ENCODE data around the gene SERPINA4. TPM values are rescaled to one million over a fixed set of nuclear protein-coding genes. Genes with fewer than 3 reads are reported as not detected.

SERPINA4 gene
- total RNA-seq (not detected), polyA plus RNA-seq (not detected)

GRCh38 chr14:94560751-94561655 is at the start of gene SERPINA4:
Gene SERPINA4, plus strand, starts transcription at chr14:94561442. Its CDS starts 2,041 bp downstream, at chr14:94563483.
- WGBS: 86% methylated on average over 11 of the region's 11 CpGs
- no peaks in the 10 kb centered on the region for H3K4me1 ChIP-seq (ENCODE audit: insufficient read depth)
- no peaks in the 10 kb centered on the region for H3K36me3 ChIP-seq (ENCODE audit: insufficient read depth)
- H3K4me3 ChIP-seq (ENCODE audit: low read depth, low read length): no peak within 1 kb of the TSS
- no peak for DNase-seq (ENCODE audit: extremely low spot score)
- no peak within 1 kb of the TSS for H3K27ac ChIP-seq (ENCODE audit: low read depth)

GRCh38 chr14:94514351-94514750 is 46.9 kb upstream of the SERPINA4 start:
- whole genome bisulfite sequencing: 62% methylated on average over 7 of the region's 7 CpGs
- no peaks in the 10 kb centered on the region for H3K36me3 ChIP-seq (ENCODE audit: insufficient read depth)
- no peak for DNase-seq (ENCODE audit: extremely low spot score)
- no peaks in the 10 kb centered on the region for H3K4me1 ChIP-seq (ENCODE audit: insufficient read depth)
- no peak overlapping the region for H3K4me3 ChIP-seq (ENCODE audit: low read depth, low read length)
- no peak overlapping the region for H3K27ac ChIP-seq (ENCODE audit: low read depth)

- whole genome bisulfite sequencing: 75% methylated on average over 9 of the region's 9 CpGs
- no peak overlapping the region for H3K4me3 ChIP-seq (ENCODE audit: low read depth, low read length)
- H3K36me3 ChIP-seq (ENCODE audit: insufficient read depth): no peaks in the 10 kb centered on the region
- no peak for DNase-seq (ENCODE audit: extremely low spot score)
- no peak overlapping the region for H3K27ac ChIP-seq (ENCODE audit: low read depth)
- no peaks in the 10 kb centered on the region for H3K4me1 ChIP-seq (ENCODE audit: insufficient read depth)
These were observed 45.8 kb upstream of the SERPINA4 start for GRCh38 chr14:94515426-94515825.

- Histone ChIP-seq H3K36me3 (ENCODE audit: insufficient read depth) (no peaks in the 10 kb centered on the region), H3K27ac (ENCODE audit: low read depth) (no peak overlapping the region), H3K4me1 (ENCODE audit: insufficient read depth) (no peaks in the 10 kb centered on the region), H3K4me3 (ENCODE audit: low read depth, low read length) (no peak overlapping the region)
- WGBS: 84% methylated on average over 6 of the region's 6 CpGs
- DNase-seq (ENCODE audit: extremely low spot score): no peak
These were observed 45.4 kb upstream of the SERPINA4 start for GRCh38 chr14:94515856-94516255.

- no peaks in the 10 kb centered on the region for H3K4me1 ChIP-seq (ENCODE audit: insufficient read depth)
- H3K36me3 ChIP-seq (ENCODE audit: insufficient read depth): no peaks in the 10 kb centered on the region
- H3K27ac ChIP-seq (ENCODE audit: low read depth): no peak overlapping the region
- no peak for DNase-seq (ENCODE audit: extremely low spot score)
- 61% methylated on average over 10 of the region's 10 CpGs for WGBS
- H3K4me3 ChIP-seq (ENCODE audit: low read depth, low read length): no peak overlapping the region
These were observed 44.0 kb upstream of the SERPINA4 start for GRCh38 chr14:94517248-94517640.

GRCh38 chr14:94517641-94518257 is 43.5 kb upstream of the SERPINA4 start:
- 44% methylated on average over 7 of the region's 7 CpGs for WGBS
- Histone ChIP-seq H3K4me3 (ENCODE audit: low read depth, low read length) (no peak overlapping the region), H3K36me3 (ENCODE audit: insufficient read depth) (no peaks in the 10 kb centered on the region), H3K27ac (ENCODE audit: low read depth) (no peak overlapping the region), H3K4me1 (ENCODE audit: insufficient read depth) (no peaks in the 10 kb centered on the region)
- DNase-seq (ENCODE audit: extremely low spot score): no peak

- H3K4me3 ChIP-seq (ENCODE audit: low read depth, low read length): no peak overlapping the region
These were observed 39.7 kb upstream of the SERPINA4 start for GRCh38 chr14:94521375-94522114.

GRCh38 chr14:94522115-94522724 is 39.0 kb upstream of the SERPINA4 start:
- no peak for DNase-seq (ENCODE audit: extremely low spot score)
- H3K36me3 ChIP-seq (ENCODE audit: insufficient read depth): no peaks in the 10 kb centered on the region
- no peak overlapping the region for H3K27ac ChIP-seq (ENCODE audit: low read depth)
- no peaks in the 10 kb centered on the region for H3K4me1 ChIP-seq (ENCODE audit: insufficient read depth)
- whole genome bisulfite sequencing: 85% methylated on average over 7 of the region's 7 CpGs
- H3K4me3 ChIP-seq (ENCODE audit: low read depth, low read length): no peak overlapping the region

More at GRCh38 chr14:94521375-94522114, 39.7 kb upstream of the SERPINA4 start:
- H3K4me1 ChIP-seq (ENCODE audit: insufficient read depth): no peaks in the 10 kb centered on the region
- no peak overlapping the region for H3K27ac ChIP-seq (ENCODE audit: low read depth)
- no peaks in the 10 kb centered on the region for H3K36me3 ChIP-seq (ENCODE audit: insufficient read depth)
- no peak for DNase-seq (ENCODE audit: extremely low spot score)
- 58% methylated on average over 5 of the region's 5 CpGs for WGBS

- no peak overlapping the region for H3K27ac ChIP-seq (ENCODE audit: low read depth)
- no peak for DNase-seq (ENCODE audit: extremely low spot score)
- 88% methylated on average over 8 of the region's 8 CpGs for WGBS
- H3K4me3 ChIP-seq (ENCODE audit: low read depth, low read length): no peak overlapping the region
- H3K36me3 ChIP-seq (ENCODE audit: insufficient read depth): no peaks in the 10 kb centered on the region
- H3K4me1 ChIP-seq (ENCODE audit: insufficient read depth): no peaks in the 10 kb centered on the region
These were observed 38.0 kb upstream of the SERPINA4 start for GRCh38 chr14:94523265-94523664.

GRCh38 chr14:94524093-94524492 is 37.1 kb upstream of the SERPINA4 start:
- H3K36me3 ChIP-seq (ENCODE audit: insufficient read depth): no peaks in the 10 kb centered on the region
- no peak for DNase-seq (ENCODE audit: extremely low spot score)
- WGBS: 70% methylated on average over 3 of the region's 3 CpGs
- no peaks in the 10 kb centered on the region for H3K4me1 ChIP-seq (ENCODE audit: insufficient read depth)
- no peak overlapping the region for H3K27ac ChIP-seq (ENCODE audit: low read depth)
- H3K4me3 ChIP-seq (ENCODE audit: low read depth, low read length): no peak overlapping the region

- DNase-seq (ENCODE audit: extremely low spot score): no peak
- no peaks in the 10 kb centered on the region for H3K36me3 ChIP-seq (ENCODE audit: insufficient read depth)
- H3K4me3 ChIP-seq (ENCODE audit: low read depth, low read length): no peak overlapping the region
- no peak overlapping the region for H3K27ac ChIP-seq (ENCODE audit: low read depth)
- no peaks in the 10 kb centered on the region for H3K4me1 ChIP-seq (ENCODE audit: insufficient read depth)
These were observed 30.1 kb upstream of the SERPINA4 start for GRCh38 chr14:94531187-94531586.

- H3K4me1 ChIP-seq (ENCODE audit: insufficient read depth): no peaks in the 10 kb centered on the region
- H3K4me3 ChIP-seq (ENCODE audit: low read depth, low read length): no peak overlapping the region
- no peak for DNase-seq (ENCODE audit: extremely low spot score)
- H3K27ac ChIP-seq (ENCODE audit: low read depth): no peak overlapping the region
- H3K36me3 ChIP-seq (ENCODE audit: insufficient read depth): no peaks in the 10 kb centered on the region
- 54% methylated on average over 2 of the region's 2 CpGs for WGBS
These were observed 28.8 kb upstream of the SERPINA4 start for GRCh38 chr14:94532447-94532846.

GRCh38 chr14:94535506-94535905 is 25.7 kb upstream of the SERPINA4 start:
- 64% methylated on average over 3 of the region's 3 CpGs for WGBS
- no peaks in the 10 kb centered on the region for H3K4me1 ChIP-seq (ENCODE audit: insufficient read depth)
- no peak for DNase-seq (ENCODE audit: extremely low spot score)

More at GRCh38 chr14:94535506-94535905, 25.7 kb upstream of the SERPINA4 start:
- H3K36me3 ChIP-seq (ENCODE audit: insufficient read depth): no peaks in the 10 kb centered on the region
- H3K27ac ChIP-seq (ENCODE audit: low read depth): no peak overlapping the region
- no peak overlapping the region for H3K4me3 ChIP-seq (ENCODE audit: low read depth, low read length)

All from urinary bladder (tissue), 4 donors.